Kidney (tissue), 14 donors: ENCODE results near the gene SPATA3. TPM values are rescaled to one million over a fixed set of nuclear protein-coding genes. Genes with fewer than 3 reads are reported as not detected.
A peak's percentile ranks its signal among the peaks of the same experiment; 100 is the strongest.

Experiments
- DNase-seq, 5 donors: peaks; one replicate each; pipeline ENCODE4 v3.0.0-alpha.2; 2013 to 2020
- FAIRE-seq: peaks from 2 replicates; lab custom pipeline; 2012; peaks lifted over from hg19 to GRCh38; lab: Jason Lieb, UNC
- H3K27ac ChIP-seq, 2 donors: one replicate each; pipeline ENCODE4 v1.7.0; 2013; ENCODE audit warnings: low read depth in 2 of 2, low read length in 2 of 2, inconsistent platforms in 1 of 2
- H3K27me3 ChIP-seq: one replicate; pipeline ENCODE4 v1.7.1; 2013; ENCODE audit warnings: low read length, inconsistent platforms; ENCODE audit not compliant: control insufficient read depth, insufficient read depth
- H3K36me3 ChIP-seq, 3 donors: one replicate each; pipeline versions ENCODE4 v1.7.0 to v1.7.1; 2013; ENCODE audit warnings: low read length in 3 of 3, control low read depth in 1 of 3, inconsistent platforms in 1 of 3; ENCODE audit not compliant: insufficient read depth in 3 of 3, control insufficient read depth in 2 of 3
- H3K4me1 ChIP-seq, 3 donors: one replicate each; pipeline versions ENCODE4 v1.7.0 to v1.7.1; 2013; ENCODE audit warnings: low read length in 3 of 3, inconsistent platforms in 1 of 3, low read depth in 1 of 3; ENCODE audit not compliant: control insufficient read depth in 2 of 3, insufficient read depth in 2 of 3
- H3K4me3 ChIP-seq, 3 donors: one replicate each; pipeline versions ENCODE4 v1.7.0 to v1.8.1; 2013; ENCODE audit warnings: low read length in 3 of 3, control low read depth in 1 of 3, inconsistent platforms in 1 of 3
- H3K9ac ChIP-seq, 3 donors: one replicate each; pipeline versions ENCODE4 v1.7.0 to v1.7.1; 2013; ENCODE audit warnings: low read length in 3 of 3, control low read depth in 1 of 3, inconsistent platforms in 1 of 3
- H3K9me3 ChIP-seq, 3 donors: one replicate each; pipeline versions ENCODE4 v1.7.0 to v1.7.1; 2013; ENCODE audit warnings: low read length in 3 of 3, control low read depth in 1 of 3, inconsistent platforms in 1 of 3; ENCODE audit not compliant: control insufficient read depth in 2 of 3, insufficient read depth in 1 of 3
- intact Hi-C: fragments of 100-400 bp; cut with DNase I; formaldehyde crosslinking; loops from one replicate; pipeline ENCODE4 v1.11.1; 2022
- polyA plus RNA-seq: library from polyadenylated mRNA; stranded (reverse); fragments of 350-450 nt; fragmentation: Illumina TruSeq; extraction: RNeasy Lipid Tissue Mini Kit (QIAGEN cat#74804); gene quantifications from one replicate; pipeline ENCODE4 v1.2.3, GENCODE V29; 2014; ENCODE audit warnings: low read depth, low replicate concordance; ENCODE audit not compliant: insufficient read depth
- total RNA-seq: library from RNA; stranded (reverse); fragmentation: NEBNext Ultra II Directional; extraction: Animal tissue kit (Norgen Biotek cat#: 25700); gene quantifications from one replicate; pipeline ENCODE4 v1.2.1, GENCODE V29; 2021
- TF ChIP-seq, protein P1 (sequence below): IDR thresholded peaks from 3 replicates; pipeline ENCODE4 v1.5.1; 2012; ENCODE audit warnings: mild to moderate bottlenecking, moderate library complexity, borderline replicate concordance; ENCODE audit not compliant: insufficient read depth; ENCODE audit errors: extremely low read depth
- donor health status: control.
- donor health status: control.
- donor health status: control.
- donor health status: control.
- donor health status: control.
- donor health status: DM: yes; HTN: yes; CAD: no.
- donor health status: Normal renal cell carcinoma (clear cell type).

The SPATA3 gene
- total and polyA plus RNA-seq, 2 donors from 2014 or later: not detected

DNA sequence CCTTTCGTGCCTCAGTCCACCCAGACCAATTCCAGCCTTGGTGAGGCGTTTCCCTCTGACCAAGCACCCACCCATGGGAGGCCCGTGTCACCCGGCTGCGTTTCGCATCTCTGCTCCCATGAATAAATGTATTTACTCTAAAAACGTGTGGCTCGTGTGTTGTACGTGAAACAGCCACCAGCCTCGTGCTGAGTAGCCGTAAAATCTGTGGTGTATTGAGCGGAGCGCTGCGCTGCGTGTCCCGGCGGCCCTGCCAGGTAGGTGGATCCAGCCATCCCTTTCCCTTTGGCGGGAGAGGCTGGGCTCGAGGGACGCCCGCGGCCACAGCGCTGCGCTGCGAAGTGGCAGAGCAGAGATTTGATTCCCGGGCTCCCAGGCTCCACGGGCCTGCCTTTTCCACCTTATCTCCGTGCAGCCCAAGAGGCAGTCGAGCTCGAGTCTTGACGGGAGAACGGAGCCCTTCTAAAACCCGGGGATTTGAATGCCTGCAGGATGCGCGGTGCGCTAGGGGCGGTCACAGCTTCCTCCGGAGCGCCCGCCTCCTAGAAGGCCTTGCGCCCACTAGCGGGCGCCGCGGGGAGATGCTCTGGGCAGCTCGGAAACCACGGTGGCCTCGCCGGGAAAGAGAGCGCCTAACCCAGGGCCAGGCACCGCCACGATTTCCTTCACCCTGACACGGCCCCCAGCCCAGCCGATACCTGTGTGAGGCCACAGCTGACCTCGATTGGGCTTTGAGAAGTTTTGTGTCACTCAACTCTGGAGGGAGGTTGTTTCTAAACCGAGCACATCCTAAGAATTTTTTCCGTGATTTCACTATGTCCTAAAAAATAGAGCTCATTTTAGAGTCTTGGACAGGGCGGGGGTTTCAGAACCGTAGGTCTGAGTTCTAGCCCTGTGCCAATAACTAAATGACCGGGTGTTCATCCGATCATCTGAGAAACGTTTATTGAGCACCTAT lies 56.9 kb downstream of the SPATA3 start:
- H3K9ac ChIP-seq: peak overlapping the region; percentile 18 to 67 (median 46)
- H3K4me3 ChIP-seq: peak overlapping the region; percentile 53 to 80 (median 76)
- FAIRE-seq (no peak), DNase-seq (peak; percentile 83 to 95 (median 91))
- intact Hi-C loops: no loop called here
- no peaks in the 10 kb centered on the region for H3K36me3 ChIP-seq
- TF ChIP-seq, protein P1, sequence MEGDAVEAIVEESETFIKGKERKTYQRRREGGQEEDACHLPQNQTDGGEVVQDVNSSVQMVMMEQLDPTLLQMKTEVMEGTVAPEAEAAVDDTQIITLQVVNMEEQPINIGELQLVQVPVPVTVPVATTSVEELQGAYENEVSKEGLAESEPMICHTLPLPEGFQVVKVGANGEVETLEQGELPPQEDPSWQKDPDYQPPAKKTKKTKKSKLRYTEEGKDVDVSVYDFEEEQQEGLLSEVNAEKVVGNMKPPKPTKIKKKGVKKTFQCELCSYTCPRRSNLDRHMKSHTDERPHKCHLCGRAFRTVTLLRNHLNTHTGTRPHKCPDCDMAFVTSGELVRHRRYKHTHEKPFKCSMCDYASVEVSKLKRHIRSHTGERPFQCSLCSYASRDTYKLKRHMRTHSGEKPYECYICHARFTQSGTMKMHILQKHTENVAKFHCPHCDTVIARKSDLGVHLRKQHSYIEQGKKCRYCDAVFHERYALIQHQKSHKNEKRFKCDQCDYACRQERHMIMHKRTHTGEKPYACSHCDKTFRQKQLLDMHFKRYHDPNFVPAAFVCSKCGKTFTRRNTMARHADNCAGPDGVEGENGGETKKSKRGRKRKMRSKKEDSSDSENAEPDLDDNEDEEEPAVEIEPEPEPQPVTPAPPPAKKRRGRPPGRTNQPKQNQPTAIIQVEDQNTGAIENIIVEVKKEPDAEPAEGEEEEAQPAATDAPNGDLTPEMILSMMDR: peak; percentile 90
- H3K27ac ChIP-seq: peak overlapping the region; percentile 16 to 34
- peaks cover under 1 to 23% (median 12%) of the 10 kb centered on the region in 3 donors for H3K4me1 ChIP-seq
- H3K27me3 ChIP-seq: no peaks in the 10 kb centered on the region
- no peaks in the 10 kb centered on the region for H3K9me3 ChIP-seq

- no peak overlapping the region for H3K9ac ChIP-seq
- peaks cover 5 to 28% (median 20%) of the 10 kb centered on the region in 3 donors for H3K4me1 ChIP-seq
- no peaks in the 10 kb centered on the region for H3K9me3 ChIP-seq
- intact Hi-C loops: no loop called here
- H3K27ac ChIP-seq: no peak overlapping the region
- no peak overlapping the region for H3K4me3 ChIP-seq
- DNase-seq (no peak), FAIRE-seq (no peak)
- TF ChIP-seq, protein P1: no peak
- no peaks in the 10 kb centered on the region for H3K36me3 ChIP-seq
- H3K27me3 ChIP-seq: no peaks in the 10 kb centered on the region
Observed at GRCh38 chr2:231053846-231054245, 57.9 kb downstream of the SPATA3 start.

- Histone ChIP-seq H3K27me3 (no peaks in the 10 kb centered on the region), H3K36me3 (peaks cover 0 to 2% (median 0%) of the 10 kb centered on the region in 3 donors), H3K4me1 (peaks cover 5 to 18% (median 12%) of the 10 kb centered on the region in 3 donors), H3K4me3 (peak within 1 kb of the TSS; percentile 60 to 82 (median 77)), H3K27ac (peak within 1 kb of the TSS; percentile 94 to 97), H3K9me3 (no peaks in the 10 kb centered on the region), H3K9ac (peak within 1 kb of the TSS; percentile 50 to 86 (median 79))
- intact Hi-C loops: no loop called here
- peak; percentile 17 for FAIRE-seq
- DNase-seq: peak; percentile 95 to 97 (median 95)
- TF ChIP-seq, protein P1: peak; percentile 93
Observed at GRCh38 chr2:231056453-231057416, 60.8 kb downstream of the SPATA3 start, which contains the start of gene PSMD1. PSMD1 (plus strand) TSS chr2:231056867; CDS start chr2:231057026, 159 bp downstream.
